Sigmoid colon (tissue), 7 donors: Measurements from ENCODE around the gene PGLYRP3. TPM values are rescaled to one million over a fixed set of nuclear protein-coding genes. Genes with fewer than 3 reads are reported as not detected.

Experiments
- DNase-seq: peaks from one replicate; pipeline ENCODE4 v3.0.0-alpha.2; 2019
- H3K27ac ChIP-seq, 4 donors: fragments of 200-600 bp; sonication (generic); one replicate each; pipeline ENCODE4 v1.5.1; 2016 to 2019; ENCODE audit warnings: mild to moderate bottlenecking in 1 of 4
- H3K27me3 ChIP-seq, 3 donors: fragments of 200-600 bp; sonication (generic); one replicate each; pipeline ENCODE4 v1.5.1; 2019; ENCODE audit warnings: mild to moderate bottlenecking in 1 of 3
- H3K36me3 ChIP-seq, 4 donors: fragments of 200-600 bp; sonication (generic); one replicate each; pipeline ENCODE4 v1.5.1; 2016 to 2019
- H3K4me1 ChIP-seq, 4 donors: fragments of 200-600 bp; sonication (generic); one replicate each; pipeline ENCODE4 v1.5.1; 2017 to 2019
- H3K4me3 ChIP-seq, 4 donors: fragments of 200-600 bp; sonication (generic); one replicate each; pipeline ENCODE4 v1.5.1; 2017 to 2019; ENCODE audit warnings: mild to moderate bottlenecking in 2 of 4, moderate library complexity in 1 of 4
- H3K9me3 ChIP-seq, 4 donors: fragments of 200-600 bp in 3 of 4; sonication (generic) in 3 of 4; one replicate each; pipeline versions ENCODE4 v1.5.1 to v1.6.1; 2013 to 2019
- EP300 ChIP-seq, 4 donors: sonication (generic); formaldehyde crosslinking; IDR thresholded peaks; one replicate each; pipeline ENCODE4 v1.6.1; 2017; ENCODE audit warnings: antibody characterized with exemption in 4 of 4
- POLR2A ChIP-seq, 2 donors: fragments of 450-650 bp; IDR thresholded peaks; one replicate each; pipeline ENCODE4 v1.6.1; 2016; ENCODE audit warnings: antibody characterized with exemption in 2 of 2, mild to moderate bottlenecking in 2 of 2, moderate library complexity in 2 of 2
- POLR2AphosphoS5 ChIP-seq, 4 donors: sonication (generic); formaldehyde crosslinking; IDR thresholded peaks; one replicate each; pipeline ENCODE4 v1.6.1; 2017; ENCODE audit warnings: antibody characterized with exemption in 4 of 4
- WGBS, 2 donors: extraction: QIAGEN DNeasy Blood & Tissue Kit; methylation state at CpG; one replicate each; pipeline ENCODE4 v1.1.7; 2013; 5-methylcytosine and 5-hydroxymethylcytosine counted together
- intact Hi-C: fragments of 100-400 bp; cut with DNase I; formaldehyde crosslinking; loops from one replicate; pipeline ENCODE4 v1.15.1; 2023
- polyA plus RNA-seq, 3 donors: library from polyadenylated mRNA; stranded (reverse); fragments of 200-250 nt; gene quantifications; one replicate each; pipeline ENCODE4 v1.2.3, GENCODE V29; 2013
- total RNA-seq, 4 donors: library from RNA; depleted of rRNA; stranded (reverse); fragments of >200 nt; gene quantifications; one replicate each; pipeline ENCODE4 v1.1.0, GENCODE V29; 2016
- TF ChIP-seq, protein P1 (sequence below), 4 experiments: fragments of 450-650 bp in 3 of 4; fragments of 200-600 bp in 1 of 4; IDR thresholded peaks; one replicate each; pipeline ENCODE4 v1.5.1; 2016 to 2019; ENCODE audit warnings: antibody characterized with exemption in 4 of 4, mild to moderate bottlenecking in 3 of 4, moderate library complexity in 2 of 4
- donor health status: healthy with polysubstance abuse.
- donor health status: Bipolar disorder and iron deficiency.
- donor health status: healthy.

PGLYRP3 gene
- total and polyA plus RNA-seq, 7 donors = 0.16 TPM; not detected in 6

DNA sequence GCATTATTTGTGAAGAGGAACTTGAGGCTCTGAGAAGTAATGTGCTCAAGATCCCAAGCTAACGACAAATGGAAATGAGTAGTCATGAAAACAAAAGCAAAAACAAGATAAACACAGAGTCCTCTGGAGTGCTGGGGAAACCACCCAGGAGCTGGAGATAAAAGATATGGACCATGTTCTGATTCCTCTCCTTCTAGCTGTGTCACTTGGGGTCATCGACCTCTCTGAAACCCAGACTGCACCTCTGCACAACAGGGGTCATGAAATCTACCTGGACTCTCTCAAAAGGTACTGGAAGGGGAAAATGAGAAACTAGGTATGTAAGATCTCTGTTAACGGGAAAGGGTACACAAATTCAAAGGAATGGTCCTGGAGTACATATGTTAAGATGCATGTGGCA lies 29.4 kb upstream of the PGLYRP3 start:
- intact Hi-C loops = no loop called here

DNA sequence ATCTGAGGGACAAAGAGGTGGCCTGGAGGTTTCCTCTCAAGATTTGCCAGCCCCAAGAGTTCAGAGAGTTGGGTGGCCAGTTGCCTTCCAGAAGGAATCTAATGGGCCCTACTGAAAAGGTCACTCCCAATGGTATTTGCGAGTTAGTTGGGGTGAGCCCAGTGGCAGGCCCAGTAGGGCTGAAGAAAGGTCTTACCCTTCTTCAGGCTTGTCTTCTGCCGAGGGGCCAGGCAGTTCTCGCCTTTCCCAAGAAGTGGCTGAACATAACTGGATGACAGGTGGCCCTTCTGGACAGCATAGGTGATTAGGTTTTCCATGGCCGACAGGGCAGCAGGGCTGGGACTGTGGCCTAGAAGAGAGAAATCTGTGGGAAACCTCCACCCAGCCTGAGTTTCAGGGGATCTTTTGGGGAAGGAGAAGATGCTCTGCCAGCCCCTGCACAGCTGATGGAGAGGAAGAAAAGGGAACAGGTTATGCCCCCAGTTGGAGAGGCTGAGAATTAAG lies 28.7 kb upstream of the PGLYRP3 start:
- Histone ChIP-seq H3K27ac (no peak overlapping the region), H3K36me3 (no peaks in the 10 kb centered on the region), H3K4me3 (no peak overlapping the region), H3K4me1 (no peaks in the 10 kb centered on the region), H3K9me3 (no peaks in the 10 kb centered on the region), H3K27me3 (no peaks in the 10 kb centered on the region)
- DNase-seq = no peak
- TF ChIP-seq, protein P1, sequence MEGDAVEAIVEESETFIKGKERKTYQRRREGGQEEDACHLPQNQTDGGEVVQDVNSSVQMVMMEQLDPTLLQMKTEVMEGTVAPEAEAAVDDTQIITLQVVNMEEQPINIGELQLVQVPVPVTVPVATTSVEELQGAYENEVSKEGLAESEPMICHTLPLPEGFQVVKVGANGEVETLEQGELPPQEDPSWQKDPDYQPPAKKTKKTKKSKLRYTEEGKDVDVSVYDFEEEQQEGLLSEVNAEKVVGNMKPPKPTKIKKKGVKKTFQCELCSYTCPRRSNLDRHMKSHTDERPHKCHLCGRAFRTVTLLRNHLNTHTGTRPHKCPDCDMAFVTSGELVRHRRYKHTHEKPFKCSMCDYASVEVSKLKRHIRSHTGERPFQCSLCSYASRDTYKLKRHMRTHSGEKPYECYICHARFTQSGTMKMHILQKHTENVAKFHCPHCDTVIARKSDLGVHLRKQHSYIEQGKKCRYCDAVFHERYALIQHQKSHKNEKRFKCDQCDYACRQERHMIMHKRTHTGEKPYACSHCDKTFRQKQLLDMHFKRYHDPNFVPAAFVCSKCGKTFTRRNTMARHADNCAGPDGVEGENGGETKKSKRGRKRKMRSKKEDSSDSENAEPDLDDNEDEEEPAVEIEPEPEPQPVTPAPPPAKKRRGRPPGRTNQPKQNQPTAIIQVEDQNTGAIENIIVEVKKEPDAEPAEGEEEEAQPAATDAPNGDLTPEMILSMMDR (IDR thresholded peaks at IDR 0.05) = no peak
- TF ChIP-seq POLR2A (IDR thresholded peaks at IDR 0.05) = no peak
- TF ChIP-seq EP300 (IDR thresholded peaks at IDR 0.05) = no peak
- no peak for TF ChIP-seq POLR2AphosphoS5 (IDR thresholded peaks at IDR 0.05)
- 92 to 95% methylated on average over 4 of the region's 4 CpGs for WGBS, 2 donors
- intact Hi-C loops = no loop called here

More for the DNA sequence above, 29.4 kb upstream of the PGLYRP3 start:
- WGBS, 2 donors = 83 to 87% methylated on average over 3 of the region's 3 CpGs
- DNase-seq = no peak
- no peaks in the 10 kb centered on the region for H3K4me1 ChIP-seq
- H3K36me3 ChIP-seq = no peaks in the 10 kb centered on the region
- H3K27me3 ChIP-seq = no peaks in the 10 kb centered on the region
- no peaks in the 10 kb centered on the region for H3K9me3 ChIP-seq
- H3K4me3 ChIP-seq = no peak overlapping the region
- no peak overlapping the region for H3K27ac ChIP-seq
- TF ChIP-seq, protein P1 (IDR thresholded peaks at IDR 0.05) = no peak
- TF ChIP-seq POLR2A (IDR thresholded peaks at IDR 0.05) = no peak
- no peak for TF ChIP-seq POLR2AphosphoS5 (IDR thresholded peaks at IDR 0.05)
- TF ChIP-seq EP300 (IDR thresholded peaks at IDR 0.05) = no peak

DNA sequence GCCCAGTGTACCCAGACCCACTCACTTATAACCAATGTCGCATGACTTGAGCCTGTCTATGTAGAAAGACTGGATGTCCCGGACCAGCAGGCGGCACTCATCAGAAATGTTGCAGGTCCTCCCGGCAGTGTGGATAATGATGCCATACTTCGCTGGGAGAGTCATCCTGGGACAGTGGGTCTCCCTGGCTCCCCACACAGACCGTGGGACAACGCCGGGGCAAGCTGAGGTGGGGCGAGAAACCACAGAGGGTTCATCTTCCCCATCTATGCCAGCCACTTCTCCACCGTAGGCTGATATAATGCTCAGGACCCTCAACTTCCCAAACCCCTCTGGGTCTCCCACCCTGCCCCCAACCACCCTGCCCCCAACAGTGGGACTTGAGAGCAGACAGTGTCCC lies 27.6 kb upstream of the PGLYRP3 start:
- intact Hi-C loops = no loop called here
- no peaks in the 10 kb centered on the region for H3K4me1 ChIP-seq
- no peak for DNase-seq
- no peak overlapping the region for H3K27ac ChIP-seq
- H3K27me3 ChIP-seq = no peaks in the 10 kb centered on the region
- H3K4me3 ChIP-seq = no peak overlapping the region
- TF ChIP-seq EP300 (IDR thresholded peaks at IDR 0.05) (no peak), POLR2AphosphoS5 (IDR thresholded peaks at IDR 0.05) (no peak), POLR2A (IDR thresholded peaks at IDR 0.05) (no peak)
- TF ChIP-seq, protein P1 (IDR thresholded peaks at IDR 0.05) = no peak
- H3K36me3 ChIP-seq = no peaks in the 10 kb centered on the region
- 85 to 96% methylated on average over 10 of the region's 10 CpGs for WGBS, 2 donors
- no peaks in the 10 kb centered on the region for H3K9me3 ChIP-seq

DNA sequence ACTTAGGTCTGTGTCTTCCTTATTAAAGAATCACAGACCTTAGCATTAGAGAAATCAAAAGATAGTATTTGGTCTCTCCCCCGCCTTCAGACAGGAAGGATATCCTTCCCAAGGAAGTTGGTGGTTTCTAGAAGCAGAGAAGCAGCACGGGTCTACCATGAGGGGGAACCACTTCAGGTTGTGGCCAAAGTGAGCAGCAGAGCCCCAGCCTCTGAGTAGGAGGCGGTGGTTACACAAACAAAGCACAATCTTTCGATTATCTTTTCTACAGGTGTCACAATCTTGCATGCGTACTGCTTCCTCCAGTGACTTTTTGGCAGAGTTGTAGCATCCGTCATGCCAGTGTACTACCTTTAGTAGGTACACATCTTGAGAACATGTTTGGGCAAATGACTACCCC lies 27.1 kb upstream of the PGLYRP3 start:
- Histone ChIP-seq H3K36me3 (no peaks in the 10 kb centered on the region), H3K9me3 (no peaks in the 10 kb centered on the region), H3K27ac (no peak overlapping the region), H3K4me1 (no peaks in the 10 kb centered on the region), H3K4me3 (no peak overlapping the region), H3K27me3 (no peaks in the 10 kb centered on the region)
- TF ChIP-seq, protein P1 (IDR thresholded peaks at IDR 0.05) = no peak
- TF ChIP-seq POLR2A (IDR thresholded peaks at IDR 0.05) (no peak), POLR2AphosphoS5 (IDR thresholded peaks at IDR 0.05) (no peak), EP300 (IDR thresholded peaks at IDR 0.05) (no peak)
- WGBS, 2 donors = 58 to 81% methylated on average over 6 of the region's 6 CpGs
- no peak for DNase-seq
- intact Hi-C loops = no loop called here
